Muscle layer of duodenum (tissue), 2 donors: ENCODE results near the gene PKD1L1.

ENCODE experiments used
- H3K27ac ChIP-seq: one replicate; pipeline ENCODE4 v1.7.0; 2013; ENCODE audit warnings: mild to moderate bottlenecking, low read length
- H3K27me3 ChIP-seq: one replicate; pipeline ENCODE4 v1.7.0; 2013; ENCODE audit warnings: low read depth, mild to moderate bottlenecking, control low read depth, low read length
- H3K36me3 ChIP-seq, 2 donors: one replicate each; pipeline ENCODE4 v1.7.0; 2013; ENCODE audit warnings: low read length in 2 of 2, control low read depth in 1 of 2, mild to moderate bottlenecking in 1 of 2; ENCODE audit not compliant: insufficient read depth in 2 of 2, control insufficient read depth in 1 of 2
- H3K4me1 ChIP-seq, 2 donors: one replicate each; pipeline ENCODE4 v1.7.0; 2013; ENCODE audit warnings: low read length in 2 of 2, mild to moderate bottlenecking in 2 of 2, control low read depth in 1 of 2, moderate library complexity in 1 of 2; ENCODE audit not compliant: insufficient read depth in 2 of 2, control insufficient read depth in 1 of 2
- H3K4me3 ChIP-seq, 2 donors: one replicate each; pipeline ENCODE4 v1.7.0; 2013; ENCODE audit warnings: low read length in 2 of 2, low read depth in 1 of 2, mild to moderate bottlenecking in 1 of 2
- H3K9me3 ChIP-seq, 2 donors: one replicate each; pipeline ENCODE4 v1.7.0; 2013; ENCODE audit warnings: low read length in 2 of 2, control low read depth in 1 of 2, mild to moderate bottlenecking in 1 of 2; ENCODE audit not compliant: control insufficient read depth in 1 of 2
- donor health status: healthy.

The PKD1L1 gene

GRCh38 chr7:47783456-47784223 is 164.6 kb downstream of the PKD1L1 start:
- Histone ChIP-seq H3K4me3 (no peak overlapping the region), H3K36me3 (peaks cover 0 to 4% of the 10 kb centered on the region in 2 donors), H3K9me3 (no peaks in the 10 kb centered on the region), H3K27me3 (no peaks in the 10 kb centered on the region), H3K4me1 (peaks cover 8 to 10% of the 10 kb centered on the region in 2 donors), H3K27ac (peak overlapping the region; percentile 77)

GRCh38 chr7:47782792-47783191 is 165.5 kb downstream of the PKD1L1 start:
- Histone ChIP-seq H3K9me3 (no peaks in the 10 kb centered on the region), H3K4me1 (peaks cover 8 to 10% of the 10 kb centered on the region in 2 donors), H3K27ac (no peak overlapping the region)

GRCh38 chr7:47782022-47782421 is 166.2 kb downstream of the PKD1L1 start:
- H3K27me3 ChIP-seq: no peaks in the 10 kb centered on the region
- H3K27ac ChIP-seq: no peak overlapping the region
- peaks cover 8 to 10% of the 10 kb centered on the region in 2 donors for H3K4me1 ChIP-seq
- peaks cover 0 to 4% of the 10 kb centered on the region in 2 donors for H3K36me3 ChIP-seq
- H3K4me3 ChIP-seq: no peak overlapping the region
- H3K9me3 ChIP-seq: no peaks in the 10 kb centered on the region

More at GRCh38 chr7:47782792-47783191, 165.5 kb downstream of the PKD1L1 start:
- Histone ChIP-seq H3K4me3 (no peak overlapping the region), H3K27me3 (no peaks in the 10 kb centered on the region), H3K36me3 (peaks cover 0 to 4% of the 10 kb centered on the region in 2 donors)

- Histone ChIP-seq H3K27me3 (no peaks in the 10 kb centered on the region), H3K27ac (no peak overlapping the region), H3K4me1 (peaks cover 3 to 8% of the 10 kb centered on the region in 2 donors), H3K4me3 (no peak overlapping the region), H3K36me3 (no peaks in the 10 kb centered on the region), H3K9me3 (no peaks in the 10 kb centered on the region)
Observed at GRCh38 chr7:47780555-47780954, 167.7 kb downstream of the PKD1L1 start.

- Histone ChIP-seq H3K4me3 (no peak overlapping the region), H3K4me1 (peaks cover 3 to 8% of the 10 kb centered on the region in 2 donors), H3K9me3 (no peaks in the 10 kb centered on the region), H3K36me3 (no peaks in the 10 kb centered on the region), H3K27me3 (no peaks in the 10 kb centered on the region), H3K27ac (no peak overlapping the region)
Observed at GRCh38 chr7:47779341-47779771, 168.9 kb downstream of the PKD1L1 start.

- Histone ChIP-seq H3K27me3 (no peaks in the 10 kb centered on the region), H3K4me1 (peaks cover 3 to 8% of the 10 kb centered on the region in 2 donors), H3K9me3 (no peaks in the 10 kb centered on the region), H3K4me3 (no peak overlapping the region), H3K27ac (no peak overlapping the region), H3K36me3 (no peaks in the 10 kb centered on the region)
Observed at GRCh38 chr7:47778153-47778661, 170.1 kb downstream of the PKD1L1 start.

GRCh38 chr7:47777531-47778152 is 170.6 kb downstream of the PKD1L1 start:
- Histone ChIP-seq H3K27me3 (no peaks in the 10 kb centered on the region), H3K9me3 (no peaks in the 10 kb centered on the region), H3K36me3 (no peaks in the 10 kb centered on the region), H3K27ac (no peak overlapping the region), H3K4me3 (no peak overlapping the region), H3K4me1 (peaks cover 3 to 8% of the 10 kb centered on the region in 2 donors)

- H3K4me3 ChIP-seq: no peak overlapping the region
- no peaks in the 10 kb centered on the region for H3K27me3 ChIP-seq
- H3K27ac ChIP-seq: no peak overlapping the region
- H3K4me1 ChIP-seq: peaks cover 0 to 8% of the 10 kb centered on the region in 2 donors
- no peaks in the 10 kb centered on the region for H3K36me3 ChIP-seq
- H3K9me3 ChIP-seq: no peaks in the 10 kb centered on the region
Observed at GRCh38 chr7:47776335-47776734, 171.9 kb downstream of the PKD1L1 start.

- H3K27me3 ChIP-seq: no peaks in the 10 kb centered on the region
Observed at GRCh38 chr7:47775238-47775637, 173.0 kb downstream of the PKD1L1 start.

GRCh38 chr7:47772492-47772891 is 175.8 kb downstream of the PKD1L1 start:
- Histone ChIP-seq H3K9me3 (no peaks in the 10 kb centered on the region), H3K27ac (no peak overlapping the region), H3K36me3 (no peaks in the 10 kb centered on the region), H3K27me3 (no peaks in the 10 kb centered on the region), H3K4me3 (no peak overlapping the region), H3K4me1 (peaks cover 0 to 11% of the 10 kb centered on the region in 2 donors)

More at GRCh38 chr7:47775238-47775637, 173.0 kb downstream of the PKD1L1 start:
- Histone ChIP-seq H3K36me3 (no peaks in the 10 kb centered on the region), H3K4me3 (no peak overlapping the region), H3K9me3 (no peaks in the 10 kb centered on the region), H3K27ac (no peak overlapping the region), H3K4me1 (peaks cover 0 to 11% of the 10 kb centered on the region in 2 donors)

GRCh38 chr7:47771990-47772360 is 176.3 kb downstream of the PKD1L1 start:
- H3K4me3 ChIP-seq: no peak overlapping the region
- H3K36me3 ChIP-seq: no peaks in the 10 kb centered on the region
- no peaks in the 10 kb centered on the region for H3K9me3 ChIP-seq
- no peak overlapping the region for H3K27ac ChIP-seq
- peaks cover 0 to 11% of the 10 kb centered on the region in 2 donors for H3K4me1 ChIP-seq
- H3K27me3 ChIP-seq: no peaks in the 10 kb centered on the region
